ENCODE results near the gene EFCAB9.

The EFCAB9 gene

DNA sequence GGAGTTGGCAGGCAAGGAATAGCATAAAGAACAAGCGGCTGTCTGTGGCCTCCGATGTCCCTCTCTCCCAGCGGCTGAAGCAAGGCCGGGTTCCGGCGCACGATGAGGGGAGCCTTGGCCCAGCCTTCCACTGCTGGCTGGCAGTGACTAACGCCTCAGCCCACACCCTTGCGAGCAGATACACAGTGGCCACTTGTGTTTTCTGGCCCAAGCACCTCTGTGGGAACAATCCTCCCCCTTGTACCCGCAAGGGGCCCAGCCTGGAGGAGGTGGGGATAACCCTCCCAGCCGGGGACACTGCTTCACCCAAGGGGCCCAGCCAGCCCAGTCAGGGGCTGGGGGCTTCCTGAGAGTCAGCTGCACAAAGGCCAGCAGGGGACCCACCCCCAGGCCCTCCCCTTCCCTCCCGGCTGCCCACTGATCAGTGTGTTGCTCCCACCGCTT lies 29.2 kb upstream of the EFCAB9 start:
- DNase-seq (ENCODE audit: insufficient read length, low spot score) (no peak), FAIRE-seq (no peak)

DNA sequence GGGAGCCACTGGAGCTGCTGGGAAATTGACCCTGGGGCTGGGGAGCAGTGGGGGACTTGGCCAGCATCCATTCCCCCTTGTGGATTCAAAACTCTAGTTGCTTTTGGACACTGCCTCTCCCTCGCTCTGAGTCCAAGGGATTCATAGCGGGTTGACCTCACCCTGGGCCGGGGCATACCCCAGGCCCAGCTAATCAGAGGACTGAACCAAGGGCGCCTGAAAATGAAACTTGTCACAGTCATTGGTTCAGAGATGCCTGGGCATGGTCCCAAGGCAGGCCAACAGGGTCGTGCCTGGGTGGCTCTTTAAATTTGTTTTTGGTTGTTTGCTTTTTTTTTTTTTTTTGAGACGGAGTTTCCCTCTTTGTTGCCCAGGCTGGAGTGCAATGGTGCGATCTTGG lies 28.5 kb upstream of the EFCAB9 start:
- no peak for DNase-seq (ENCODE audit: insufficient read length, low spot score)
- no peak for FAIRE-seq

DNA sequence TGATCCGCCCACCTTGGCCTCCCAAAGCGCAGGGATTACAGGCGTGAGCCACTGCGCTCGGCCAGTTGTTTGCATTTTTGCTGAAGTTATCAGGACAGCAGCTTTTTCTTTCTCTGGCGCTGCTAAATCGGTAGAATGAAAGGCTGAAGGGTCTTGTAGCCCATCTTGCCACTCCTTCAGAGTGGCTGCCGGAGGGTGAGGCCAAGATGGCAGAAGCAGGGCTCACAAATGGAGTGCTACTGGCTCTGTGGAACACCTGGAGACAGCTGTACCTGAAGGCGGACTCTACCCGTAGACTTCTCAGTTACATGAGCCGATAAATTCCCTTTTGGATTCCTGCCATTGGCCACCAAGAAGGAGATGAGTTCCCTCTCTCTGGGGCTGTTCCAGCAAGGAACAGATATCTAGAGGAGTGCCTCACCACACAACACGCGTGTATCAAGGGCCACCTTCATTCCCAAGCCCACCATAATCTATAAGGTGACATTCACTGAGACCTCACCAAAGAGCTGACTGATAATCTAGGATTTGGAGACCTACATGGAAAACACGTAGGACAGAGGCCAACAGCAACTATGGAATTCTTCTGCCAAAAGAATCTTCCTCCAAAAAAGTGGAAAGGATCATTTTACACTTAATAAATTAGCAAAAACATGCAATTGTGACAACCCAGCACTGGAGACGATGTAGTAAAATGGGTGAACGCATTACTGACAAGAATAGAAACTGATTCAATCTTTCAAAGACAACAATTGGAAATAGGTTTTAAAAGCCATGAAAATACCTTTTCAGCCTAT lies 27.7 kb upstream of the EFCAB9 start:
- DNase-seq (ENCODE audit: insufficient read length, low spot score) = no peak
- no peak for FAIRE-seq

DNA sequence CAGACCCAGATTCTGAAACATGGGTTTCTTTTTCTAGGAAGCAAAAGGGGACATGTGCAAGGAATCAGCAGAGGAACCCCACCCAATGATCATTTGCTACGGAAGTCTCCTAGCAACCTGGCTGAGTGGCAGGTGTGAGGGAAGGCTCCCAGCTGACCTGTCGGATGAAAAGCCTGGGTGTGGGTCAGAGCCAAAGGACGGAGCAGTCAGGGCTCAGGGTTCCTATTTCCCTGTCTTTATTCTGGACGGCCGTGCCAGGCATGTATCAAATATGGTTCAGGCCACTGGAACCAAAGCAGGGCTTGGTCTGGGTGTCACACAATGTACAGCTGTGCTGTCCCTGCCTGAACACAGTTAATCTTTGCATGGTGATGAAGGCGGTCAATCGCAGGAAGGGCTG lies 26.1 kb upstream of the EFCAB9 start:
- FAIRE-seq (no peak), DNase-seq (ENCODE audit: insufficient read length, low spot score) (no peak)

DNA sequence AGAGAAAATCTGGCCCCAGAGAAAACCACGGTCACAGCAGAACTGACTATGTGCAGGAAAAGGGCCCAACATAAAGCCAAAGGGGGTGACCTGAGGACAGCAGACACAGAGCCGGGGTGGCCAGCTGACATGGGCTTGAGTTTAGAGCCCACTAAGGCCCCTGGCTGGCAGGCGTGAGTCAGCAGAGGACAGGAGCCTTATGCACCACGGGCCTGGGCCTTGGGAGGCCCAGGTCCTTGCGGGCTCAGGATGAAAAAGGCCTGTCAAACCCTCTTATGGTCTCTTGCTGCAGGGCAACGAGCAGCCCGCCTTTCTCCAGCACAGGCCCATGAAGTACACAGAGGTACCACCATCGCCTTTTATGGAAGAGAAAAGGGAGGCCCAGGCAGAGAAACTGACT lies 25.7 kb upstream of the EFCAB9 start:
- DNase-seq (ENCODE audit: insufficient read length, low spot score) = no peak
- no peak for FAIRE-seq

DNA sequence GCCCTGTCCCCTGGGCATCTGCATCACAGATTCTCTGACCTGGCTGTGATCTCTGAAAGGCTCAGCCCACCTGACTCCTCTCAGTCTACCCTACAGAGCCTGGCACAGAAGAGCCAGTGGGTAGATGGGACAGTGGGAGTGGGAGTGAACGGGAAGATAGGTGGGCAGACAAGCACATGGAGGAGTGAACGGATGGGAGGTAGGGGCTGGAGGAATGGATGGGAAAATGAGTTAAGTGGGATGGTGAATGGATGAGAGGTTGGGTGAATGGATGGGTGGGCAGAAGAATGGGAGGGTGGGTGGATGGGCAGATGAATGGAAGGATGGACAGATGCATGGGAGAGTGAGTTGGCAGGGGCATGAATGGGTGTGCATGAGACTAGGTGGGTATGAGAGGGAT lies 24.8 kb upstream of the EFCAB9 start:
- FAIRE-seq (no peak), DNase-seq (ENCODE audit: insufficient read length, low spot score) (no peak)

DNA sequence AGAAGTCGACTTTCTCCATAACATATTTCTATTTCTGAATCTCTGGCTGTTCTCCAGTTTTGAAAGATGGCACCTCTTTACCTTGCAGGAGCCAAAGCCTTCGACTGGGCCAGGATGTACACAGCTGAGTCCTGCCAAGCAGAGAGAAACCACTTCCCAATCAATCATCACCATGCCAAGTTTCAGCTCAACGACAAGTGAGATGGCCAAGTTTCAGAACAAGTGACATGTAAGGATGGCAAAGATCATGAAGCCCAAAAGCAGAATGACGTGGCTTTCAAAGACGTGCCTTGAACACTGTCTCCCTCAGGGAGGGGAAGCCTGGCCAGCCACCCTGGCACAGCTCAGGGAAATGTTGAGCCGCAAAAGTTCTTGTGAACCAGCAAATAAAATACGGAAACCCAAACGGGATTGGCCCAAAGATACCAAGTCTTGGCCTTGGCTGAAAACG lies 23.7 kb upstream of the EFCAB9 start:
- FAIRE-seq (peak; percentile 18), DNase-seq (ENCODE audit: insufficient read length, low spot score) (no peak)

DNA sequence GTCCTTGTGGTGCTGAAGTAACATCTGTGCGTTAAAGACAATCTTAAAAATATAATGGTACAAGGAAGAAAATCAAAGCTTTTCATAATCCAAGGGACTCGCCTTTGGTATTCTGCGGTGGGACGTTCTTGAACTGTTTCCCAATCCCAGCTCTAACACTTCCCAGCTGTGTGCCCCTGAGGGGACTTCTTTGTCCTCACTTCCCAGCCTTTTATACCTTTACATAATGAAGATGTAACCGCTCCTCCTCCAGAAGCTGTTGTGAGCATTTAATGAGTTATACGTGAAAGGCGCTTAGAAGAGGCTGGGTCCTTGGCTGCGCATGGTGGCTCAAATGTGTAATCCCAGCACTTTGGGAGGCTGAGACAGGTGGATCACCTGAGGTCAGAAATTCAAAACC lies 22.9 kb upstream of the EFCAB9 start:
- FAIRE-seq (no peak), DNase-seq (ENCODE audit: insufficient read length, low spot score) (no peak)

DNA sequence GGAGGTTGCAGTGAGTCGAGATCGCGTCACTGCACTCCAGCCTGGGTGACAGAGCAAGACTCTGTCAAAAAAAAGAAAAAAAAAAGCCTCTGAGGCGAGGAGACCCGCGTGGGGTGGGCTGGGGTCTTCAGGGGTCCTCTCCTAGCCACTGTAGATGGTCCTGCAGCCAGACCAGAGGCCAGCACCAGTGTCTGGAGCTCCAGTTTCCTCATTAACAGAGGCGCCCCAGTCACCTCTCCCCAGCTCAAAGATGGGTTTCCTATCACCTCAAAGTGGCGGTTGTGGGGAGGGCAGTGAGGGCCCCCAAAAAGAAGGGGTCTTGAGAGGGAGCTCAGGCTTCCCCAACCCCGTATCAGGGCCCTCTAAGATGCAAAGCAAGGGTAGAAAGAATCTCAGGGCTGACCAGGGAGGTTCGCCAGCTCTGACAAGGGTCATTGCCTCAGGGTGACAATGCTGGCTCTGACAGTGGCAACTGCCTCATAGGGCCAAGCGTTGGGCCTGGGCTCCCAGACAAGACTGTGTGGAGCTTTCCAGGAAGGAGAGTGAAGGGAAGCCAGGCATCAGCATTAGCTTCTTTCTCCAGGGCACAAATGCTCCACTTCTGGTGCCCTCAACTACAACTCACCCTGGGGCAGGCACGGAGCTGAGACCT lies 20.9 kb upstream of the EFCAB9 start:
- DNase-seq (ENCODE audit: insufficient read length, low spot score) (no peak), FAIRE-seq (no peak)

DNA sequence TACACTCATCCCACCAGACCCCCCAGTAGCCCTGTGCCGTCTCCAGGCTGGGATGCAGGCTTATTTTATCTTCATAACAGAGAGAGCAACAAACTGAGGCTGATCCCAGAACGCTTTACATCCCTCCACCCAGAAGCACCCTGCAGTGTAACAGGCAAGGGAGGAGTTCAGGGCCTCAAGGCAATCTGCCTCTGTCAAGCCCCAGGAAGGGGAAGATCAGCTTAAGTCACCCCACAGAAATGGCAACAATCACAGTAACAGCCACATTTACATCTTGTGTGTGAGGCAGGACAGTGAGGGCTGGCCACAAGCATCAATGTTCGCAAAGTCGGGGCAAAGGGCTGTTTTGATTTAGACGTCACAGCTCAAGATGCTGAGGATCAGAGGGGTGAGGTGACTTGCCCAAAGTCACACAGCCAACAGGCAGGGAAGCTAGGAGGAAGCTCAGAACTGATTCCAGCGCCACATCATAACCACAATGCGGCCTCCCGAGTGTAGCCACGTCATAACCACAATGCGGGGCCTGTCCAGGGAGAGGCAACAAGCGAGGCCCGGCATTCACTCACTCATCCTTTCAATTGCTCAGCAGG lies 20.3 kb upstream of the EFCAB9 start:
- peak; percentile 65 for FAIRE-seq
- no peak for DNase-seq (ENCODE audit: insufficient read length, low spot score)

DNA sequence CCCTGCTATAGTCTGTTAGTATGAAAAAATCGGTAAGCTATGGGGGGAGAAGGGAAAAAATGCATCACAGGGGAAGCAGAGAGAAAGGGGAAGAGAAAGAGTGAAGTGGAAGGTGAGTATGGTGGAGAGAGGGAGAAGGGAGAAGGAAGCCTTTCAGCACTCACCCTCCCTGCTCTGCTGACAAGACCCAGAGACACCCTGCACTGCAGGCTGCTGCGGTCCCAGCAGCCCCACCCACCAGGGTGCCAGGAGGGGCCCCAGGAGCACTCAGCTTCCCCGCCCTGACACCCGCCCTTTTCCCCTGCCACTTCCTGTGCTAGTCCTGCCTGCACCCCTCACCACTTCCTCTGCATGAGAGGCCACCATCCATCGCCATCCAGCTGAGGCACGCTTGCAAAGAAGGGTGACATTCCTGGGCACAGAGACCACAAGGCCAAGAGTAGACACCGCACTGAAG lies 18.7 kb upstream of the EFCAB9 start:
- FAIRE-seq = peak; percentile 96
- DNase-seq (ENCODE audit: insufficient read length, low spot score) = peak; percentile 62

DNA sequence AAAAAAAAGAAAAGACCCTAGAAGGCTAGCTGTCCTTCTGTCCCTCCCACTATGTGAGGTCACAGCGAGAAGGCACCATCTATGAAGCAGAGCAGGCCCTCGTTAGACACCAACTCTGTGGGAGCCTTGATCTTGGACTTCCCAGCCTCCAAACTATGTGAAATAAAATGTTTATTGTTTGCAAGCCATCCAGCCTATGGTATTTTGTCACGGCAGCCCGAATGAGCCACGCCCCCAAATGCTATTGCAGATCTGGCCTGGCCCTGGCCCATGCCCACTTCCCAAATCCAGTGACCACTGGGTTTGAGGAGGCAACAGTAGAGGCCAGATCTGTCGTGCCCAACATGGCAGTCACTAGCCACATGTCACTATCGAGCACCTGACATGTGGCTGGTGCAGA lies 16.8 kb upstream of the EFCAB9 start:
- FAIRE-seq (no peak), DNase-seq (ENCODE audit: insufficient read length, low spot score) (no peak)

DNA sequence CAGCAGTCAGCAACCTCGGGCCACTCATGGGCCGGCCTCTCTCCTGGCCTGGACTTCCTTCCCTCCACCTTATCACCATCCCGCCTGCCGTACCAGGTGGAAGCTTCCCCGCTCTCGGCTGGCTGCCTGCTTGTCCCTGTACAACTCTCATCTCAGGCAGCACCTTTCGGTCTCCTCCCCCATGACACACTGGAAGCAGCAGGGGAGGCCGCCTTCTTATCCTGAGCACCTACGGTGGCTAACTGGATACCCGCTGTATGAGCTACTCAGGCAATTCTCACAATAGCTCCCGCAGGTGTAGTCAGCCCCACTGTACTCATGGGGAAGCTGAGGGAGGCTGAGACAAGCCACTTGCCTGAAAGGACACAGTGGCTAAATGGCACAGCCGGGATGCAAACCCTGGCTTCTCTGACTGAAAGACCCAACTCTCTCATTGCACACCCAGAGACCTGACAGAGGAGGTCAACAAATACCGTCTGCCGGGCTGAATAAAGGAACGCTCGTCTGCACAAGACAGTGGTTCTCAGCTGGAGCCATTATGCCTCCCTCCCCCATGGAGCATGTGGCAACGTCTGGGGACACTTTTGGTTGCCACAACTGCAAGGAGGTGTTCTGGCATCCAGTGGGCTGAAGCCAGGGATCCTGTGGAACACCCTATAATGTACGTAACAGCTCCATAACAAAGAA lies 15.5 kb upstream of the EFCAB9 start:
- no peak for FAIRE-seq
- no peak for DNase-seq (ENCODE audit: insufficient read length, low spot score)

DNA sequence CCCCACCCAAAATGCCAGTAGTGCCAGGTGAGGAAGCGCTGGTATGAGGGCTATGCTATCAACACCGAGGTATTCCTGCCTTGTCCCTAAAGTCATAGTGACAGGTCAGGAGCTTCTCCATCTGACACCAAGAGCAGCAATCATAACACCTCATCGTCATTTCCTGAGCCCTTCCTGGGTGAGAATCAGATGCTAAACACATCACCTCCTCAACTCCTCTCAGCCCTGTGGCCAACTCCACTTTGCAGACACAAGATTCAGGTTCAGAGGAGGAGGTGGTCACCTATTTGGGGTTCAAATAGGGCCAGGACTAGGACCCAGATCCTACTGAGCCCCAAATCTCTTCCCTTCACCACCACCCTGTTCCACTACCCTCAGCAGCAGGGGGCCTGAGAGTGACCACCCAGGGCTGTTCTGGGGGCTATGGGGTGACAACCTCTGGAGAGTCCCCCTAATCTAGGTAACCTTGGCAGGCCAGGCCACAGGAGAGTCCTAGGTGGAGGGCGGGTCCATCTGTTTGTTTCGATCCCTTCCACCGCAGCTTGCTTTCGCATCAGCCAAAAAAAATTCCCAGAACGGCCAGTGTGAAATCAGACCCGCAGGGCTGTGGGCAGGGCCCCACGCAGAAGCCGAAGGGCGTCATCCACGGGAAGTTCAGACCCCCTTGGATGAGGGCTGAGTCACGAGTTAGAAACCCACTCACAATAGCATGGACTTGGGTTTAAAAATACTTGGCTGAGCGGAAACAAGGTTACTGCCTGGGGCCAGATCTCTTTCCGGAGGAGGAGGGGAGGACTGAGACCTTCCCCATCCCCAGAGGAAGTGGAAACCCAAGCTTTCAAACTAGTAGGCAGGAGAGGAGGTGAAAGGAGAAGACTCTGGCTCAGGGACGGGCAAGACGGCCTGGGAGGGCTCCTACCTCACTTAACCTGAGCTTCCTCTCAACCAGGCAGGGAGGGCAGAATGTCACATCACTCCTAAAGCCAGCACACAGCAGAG lies 14.7 kb upstream of the EFCAB9 start:
- peak; percentile 96 for FAIRE-seq
- no peak for DNase-seq (ENCODE audit: insufficient read length, low spot score)

DNA sequence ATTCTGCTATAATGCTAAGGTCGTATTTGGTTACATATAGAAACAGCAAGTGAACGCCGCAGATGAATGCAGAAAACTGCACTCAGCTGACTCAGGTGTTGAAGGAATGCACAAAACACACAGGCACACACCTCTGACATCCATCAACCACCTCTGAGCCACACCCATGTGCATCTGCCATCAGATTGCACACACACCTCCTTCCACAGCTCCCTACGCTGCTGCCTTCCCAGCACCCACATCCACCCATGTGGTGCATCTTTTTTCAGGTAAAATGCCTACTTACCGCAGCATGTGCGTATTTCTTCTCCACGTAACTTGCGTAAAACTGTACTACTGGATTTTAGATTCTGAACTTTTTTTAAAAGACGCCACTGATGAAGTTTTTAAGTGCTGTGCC lies 13.0 kb upstream of the EFCAB9 start:
- DNase-seq (ENCODE audit: insufficient read length, low spot score) (no peak), FAIRE-seq (no peak)

DNA sequence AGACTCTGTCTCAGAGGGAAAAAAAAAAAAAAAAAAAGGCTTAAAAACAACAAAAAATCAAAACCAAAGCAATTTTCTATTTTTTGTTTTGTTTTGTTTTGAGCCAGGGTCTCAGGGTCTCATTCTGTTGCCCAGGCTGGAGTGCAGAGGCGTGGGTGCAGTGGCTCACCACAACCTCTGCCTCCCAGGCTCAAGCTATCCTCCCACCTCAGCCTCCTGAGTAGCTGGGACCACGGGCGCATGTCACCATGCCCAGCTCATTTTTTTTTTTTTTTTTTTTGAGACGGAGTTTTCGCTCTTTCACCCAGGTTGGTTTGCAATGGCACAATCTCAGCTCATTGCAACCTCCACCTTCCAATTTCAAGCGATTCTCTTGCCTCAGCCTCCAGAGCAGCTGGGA lies 11.7 kb upstream of the EFCAB9 start:
- FAIRE-seq = no peak
- no peak for DNase-seq (ENCODE audit: insufficient read length, low spot score)

DNA sequence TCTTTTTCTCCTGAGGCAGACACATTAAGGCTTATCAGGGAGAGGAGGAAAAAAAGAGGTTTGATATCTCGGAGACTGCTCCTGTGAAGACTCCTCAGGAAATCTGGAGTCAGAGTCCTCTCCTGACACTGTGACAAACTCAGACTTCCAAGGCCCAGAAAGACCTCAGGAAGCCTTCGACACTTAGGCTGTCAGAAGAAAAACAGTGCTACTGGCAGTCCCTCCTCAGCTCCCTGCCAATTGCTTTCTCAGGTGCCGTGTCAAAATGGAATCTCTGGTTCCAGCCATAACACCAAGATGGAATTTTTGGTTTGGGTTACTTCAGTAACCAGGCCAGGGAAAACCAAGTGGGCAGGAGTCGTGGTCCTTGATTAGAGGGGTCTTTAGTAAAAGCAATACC lies 10.1 kb upstream of the EFCAB9 start:
- FAIRE-seq = no peak

DNA sequence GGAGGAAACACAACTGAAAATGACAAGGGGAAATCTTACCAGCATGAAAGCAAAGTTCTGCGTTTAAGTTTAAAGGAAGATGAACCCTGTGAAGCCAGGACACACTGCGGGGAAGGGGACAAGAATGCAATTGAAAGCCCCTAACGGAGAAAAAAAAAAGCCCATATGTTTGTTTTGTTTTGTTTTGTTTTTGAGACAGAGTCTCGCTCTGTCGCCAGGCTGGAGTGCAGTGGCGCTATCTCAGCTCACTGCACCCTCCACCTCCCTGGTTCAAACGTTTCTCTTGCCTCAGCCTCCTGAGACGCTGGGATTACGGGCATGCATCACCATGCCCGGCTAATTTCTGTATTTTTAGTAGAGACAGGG lies 8.9 kb upstream of the EFCAB9 start:
- DNase-seq (ENCODE audit: insufficient read length, low spot score) = no peak
- no peak for FAIRE-seq

More for the DNA sequence above, 10.1 kb upstream of the EFCAB9 start:
- DNase-seq (ENCODE audit: insufficient read length, low spot score) = no peak

DNA sequence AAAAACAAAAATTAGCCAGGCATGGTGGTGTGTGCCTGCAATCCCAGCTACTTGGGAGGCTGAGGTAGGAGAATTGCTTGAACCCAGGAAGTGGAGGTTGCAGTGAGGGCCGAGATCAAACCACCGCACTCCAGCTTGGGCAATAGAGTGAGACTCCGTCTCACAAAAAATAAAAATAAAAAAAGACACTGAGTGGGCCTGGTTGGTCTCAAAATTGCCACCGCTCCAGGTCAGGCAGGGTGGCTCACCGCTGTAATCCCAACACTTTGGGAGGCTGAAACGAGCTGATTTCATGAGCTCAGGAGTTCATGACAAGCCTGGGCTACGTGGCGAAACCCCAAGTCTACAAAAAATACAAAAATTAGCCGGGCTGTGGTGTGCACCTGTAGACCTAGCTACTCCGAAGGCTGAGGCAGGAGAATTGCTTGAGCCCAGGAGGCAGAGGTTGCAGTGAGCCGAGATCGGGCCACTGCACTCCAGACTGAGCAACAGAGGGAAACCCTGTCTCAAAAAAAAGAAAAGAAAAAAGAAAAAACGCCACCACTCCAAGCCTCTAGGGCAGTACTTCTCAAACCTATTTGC lies 7.8 kb upstream of the EFCAB9 start:
- DNase-seq (ENCODE audit: insufficient read length, low spot score) = no peak
- FAIRE-seq = no peak
